OCI-LY1 (cell line): Measurements from ENCODE around the gene LIM2.

Source experiments
- CTCF ChIP-seq: fragments of 200-600 bp; sonication (generic), shearing (Covaris generic); IDR thresholded peaks from 2 replicates; pipeline ENCODE4 v1.5.1; 2017; ENCODE audit warnings: mild to moderate bottlenecking, antibody characterized with exemption, low read length, moderate library complexity, mixed read lengths
- EZH2 ChIP-seq: fragments of 200-600 bp; sonication (generic), shearing (Covaris generic); IDR thresholded peaks from 2 replicates; pipeline ENCODE4 v1.8.0; 2017; ENCODE audit warnings: borderline replicate concordance, mixed run types, mild to moderate bottlenecking, antibody characterized with exemption, low read length, moderate library complexity, mixed read lengths

GRCh38 chr19:51371186-51371690 is 16.5 kb downstream of the LIM2 start:
- TF ChIP-seq CTCF (no peak), EZH2 (no peak)
